ENCODE results near the gene EXOC5. TPM values are rescaled to one million over a fixed set of nuclear protein-coding genes. Genes with fewer than 3 reads are reported as not detected.
A peak's percentile ranks its signal among the peaks of the same experiment; 100 is the strongest.
"Not testable (repeated sequence)": the region's sequence is repeated elsewhere in the genome, so short reads cannot be mapped to it uniquely, and the experiment has no call there.

Gene EXOC5
- total RNA-seq, 1 donor: 87.4 TPM

DNA sequence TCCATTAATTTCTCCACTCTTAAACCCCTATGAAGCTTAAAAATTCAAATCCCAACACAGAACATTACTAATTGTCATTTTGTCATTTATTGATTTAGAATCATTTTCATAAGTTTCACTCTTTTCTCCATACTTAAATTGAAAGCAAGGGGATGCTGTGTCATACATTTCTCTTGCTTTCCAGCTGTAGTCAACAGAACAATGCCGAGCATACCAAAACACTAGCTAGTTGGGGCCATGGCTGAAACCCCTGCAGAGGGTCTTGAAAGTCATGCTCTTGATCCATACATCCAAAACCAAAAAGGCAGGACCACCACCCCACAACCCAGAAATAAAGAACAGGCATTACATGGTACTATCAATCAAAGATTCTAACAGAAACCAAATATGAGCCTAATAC lies 9.0 kb downstream of the EXOC5 start:
- TF ChIP-seq, protein P1, sequence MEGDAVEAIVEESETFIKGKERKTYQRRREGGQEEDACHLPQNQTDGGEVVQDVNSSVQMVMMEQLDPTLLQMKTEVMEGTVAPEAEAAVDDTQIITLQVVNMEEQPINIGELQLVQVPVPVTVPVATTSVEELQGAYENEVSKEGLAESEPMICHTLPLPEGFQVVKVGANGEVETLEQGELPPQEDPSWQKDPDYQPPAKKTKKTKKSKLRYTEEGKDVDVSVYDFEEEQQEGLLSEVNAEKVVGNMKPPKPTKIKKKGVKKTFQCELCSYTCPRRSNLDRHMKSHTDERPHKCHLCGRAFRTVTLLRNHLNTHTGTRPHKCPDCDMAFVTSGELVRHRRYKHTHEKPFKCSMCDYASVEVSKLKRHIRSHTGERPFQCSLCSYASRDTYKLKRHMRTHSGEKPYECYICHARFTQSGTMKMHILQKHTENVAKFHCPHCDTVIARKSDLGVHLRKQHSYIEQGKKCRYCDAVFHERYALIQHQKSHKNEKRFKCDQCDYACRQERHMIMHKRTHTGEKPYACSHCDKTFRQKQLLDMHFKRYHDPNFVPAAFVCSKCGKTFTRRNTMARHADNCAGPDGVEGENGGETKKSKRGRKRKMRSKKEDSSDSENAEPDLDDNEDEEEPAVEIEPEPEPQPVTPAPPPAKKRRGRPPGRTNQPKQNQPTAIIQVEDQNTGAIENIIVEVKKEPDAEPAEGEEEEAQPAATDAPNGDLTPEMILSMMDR (IDR thresholded peaks at IDR 0.05; ENCODE audit: insufficient read depth, low read length): no peak
- DNase-seq (ENCODE audit: low read depth): no peak
- H3K4me3 ChIP-seq (ENCODE audit: low read depth, low read length): no peak overlapping the region

DNA sequence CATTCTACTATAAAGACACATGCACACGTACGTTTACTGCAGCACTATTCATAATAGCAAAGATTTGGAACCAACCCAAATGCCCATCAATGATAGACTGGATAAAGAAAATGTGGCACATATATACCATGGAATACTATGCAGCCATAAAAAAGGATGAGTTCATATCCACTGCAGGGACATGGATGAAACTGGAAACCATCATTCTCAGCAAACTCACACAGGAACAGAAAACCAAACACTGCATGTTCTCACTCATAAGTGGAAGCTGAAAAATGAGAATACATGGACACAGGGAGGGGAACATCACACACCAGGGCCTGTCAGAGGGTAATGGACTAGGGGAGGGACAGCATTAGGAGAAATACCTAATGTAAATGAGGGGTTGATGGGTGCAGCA lies 10.5 kb downstream of the EXOC5 start:
- not testable (repeated sequence) for H3K4me3 ChIP-seq (ENCODE audit: low read depth, low read length); DNase-seq (ENCODE audit: low read depth)

DNA sequence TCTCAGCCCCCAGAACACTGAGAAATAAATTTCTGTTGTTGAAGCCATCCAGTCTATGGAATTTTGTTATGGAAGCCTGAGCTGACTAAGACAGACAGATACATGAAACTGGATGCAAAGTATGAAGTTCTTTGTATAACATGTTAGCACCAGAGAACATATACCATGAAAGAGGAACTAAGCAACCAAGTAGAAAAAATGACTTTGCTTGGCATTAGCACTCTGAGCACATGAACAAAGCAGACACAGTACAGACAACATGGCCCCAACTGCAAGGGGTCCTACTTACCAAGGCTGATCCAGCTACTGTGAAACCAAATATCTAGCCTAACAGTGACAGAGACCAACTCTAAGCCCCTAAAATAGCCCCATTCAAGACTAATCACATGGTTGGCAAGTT lies 13.8 kb downstream of the EXOC5 start:
- H3K4me3 ChIP-seq (ENCODE audit: low read depth, low read length): no peak overlapping the region
- DNase-seq (ENCODE audit: low read depth): no peak
- TF ChIP-seq, protein P1 (IDR thresholded peaks at IDR 0.05; ENCODE audit: insufficient read depth, low read length): no peak

DNA sequence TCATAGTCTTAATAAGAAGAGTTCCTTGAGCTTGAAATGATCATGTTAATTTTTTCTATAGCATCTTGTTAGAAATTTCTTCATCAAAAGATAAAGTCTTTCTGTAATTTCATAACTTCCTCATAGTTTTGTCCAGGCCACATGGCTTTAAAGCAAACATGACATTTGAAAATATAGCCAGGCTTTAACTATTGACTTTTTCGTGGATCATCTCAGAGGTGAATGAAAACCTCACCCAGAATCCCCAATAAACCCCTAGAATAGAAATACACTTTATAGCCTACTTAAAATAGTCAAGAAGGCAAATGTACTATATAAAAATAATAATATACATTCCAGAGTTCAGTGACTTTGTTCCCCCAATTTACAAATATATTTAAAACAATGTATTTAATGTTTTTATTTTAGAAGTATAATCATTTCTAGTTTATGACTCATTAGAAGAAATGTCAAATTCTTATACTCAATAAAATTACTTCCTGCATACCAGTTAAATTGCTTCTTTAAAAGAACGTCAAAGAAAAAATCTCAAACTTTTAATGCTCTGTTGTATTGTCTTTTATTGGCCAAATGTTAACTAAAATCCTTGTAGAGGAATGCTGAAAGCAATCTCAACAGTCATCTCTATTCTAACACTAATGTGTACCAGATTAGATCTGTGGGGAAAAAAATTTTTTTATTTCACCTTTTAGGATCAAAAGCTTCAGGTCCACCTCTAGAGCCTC lies 21.6 kb downstream of the EXOC5 start:
- peak; percentile 5 for DNase-seq (ENCODE audit: low read depth)
- H3K4me3 ChIP-seq (ENCODE audit: low read depth, low read length): no peak overlapping the region

DNA sequence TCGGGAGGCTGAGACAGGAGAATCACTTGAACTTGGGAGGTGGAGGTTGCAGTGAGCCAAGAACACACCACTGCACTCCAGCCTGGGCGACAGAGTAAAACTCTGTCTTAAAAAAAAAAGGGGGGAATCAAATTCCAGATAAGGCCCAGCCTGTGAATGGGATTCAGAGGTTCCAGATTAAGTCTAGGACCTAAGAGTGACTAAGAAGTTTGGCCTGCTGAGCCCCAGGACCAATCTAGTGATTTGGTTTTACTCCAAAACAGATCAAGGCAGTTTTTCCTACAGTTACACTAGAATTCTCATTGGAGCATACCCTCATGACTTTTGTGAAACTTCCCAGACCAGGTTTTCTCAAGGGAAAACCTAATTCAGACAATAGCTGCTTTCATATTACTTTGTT lies 22.8 kb downstream of the EXOC5 start:
- TF ChIP-seq, protein P1 (IDR thresholded peaks at IDR 0.05; ENCODE audit: insufficient read depth, low read length): no peak
- H3K4me3 ChIP-seq (ENCODE audit: low read depth, low read length): no peak overlapping the region
- peak; percentile 34 for DNase-seq (ENCODE audit: low read depth)

More for the DNA sequence above, 21.6 kb downstream of the EXOC5 start:
- TF ChIP-seq, protein P1 (IDR thresholded peaks at IDR 0.05; ENCODE audit: insufficient read depth, low read length): no peak

DNA sequence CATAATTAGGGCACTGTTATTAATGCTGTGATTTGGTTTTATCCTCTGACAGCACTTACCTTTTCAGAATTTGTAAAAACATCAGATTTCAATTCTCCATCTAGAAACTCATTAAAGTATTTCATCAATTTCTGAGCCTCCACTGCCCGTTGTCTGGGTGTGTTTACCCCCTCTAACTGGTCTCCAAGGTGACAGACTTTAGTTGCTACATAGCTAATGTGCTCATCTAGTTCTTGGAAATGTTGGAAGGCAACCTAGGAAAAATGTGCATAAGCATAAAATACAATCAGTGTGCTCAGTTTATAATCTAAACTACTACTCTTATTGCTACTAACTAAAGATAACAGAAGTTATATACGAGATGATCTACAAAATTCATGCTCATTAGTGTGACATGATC lies 24.6 kb downstream of the EXOC5 start:
- TF ChIP-seq, protein P1 (IDR thresholded peaks at IDR 0.05; ENCODE audit: insufficient read depth, low read length): no peak
- no peak overlapping the region for H3K4me3 ChIP-seq (ENCODE audit: low read depth, low read length)

DNA sequence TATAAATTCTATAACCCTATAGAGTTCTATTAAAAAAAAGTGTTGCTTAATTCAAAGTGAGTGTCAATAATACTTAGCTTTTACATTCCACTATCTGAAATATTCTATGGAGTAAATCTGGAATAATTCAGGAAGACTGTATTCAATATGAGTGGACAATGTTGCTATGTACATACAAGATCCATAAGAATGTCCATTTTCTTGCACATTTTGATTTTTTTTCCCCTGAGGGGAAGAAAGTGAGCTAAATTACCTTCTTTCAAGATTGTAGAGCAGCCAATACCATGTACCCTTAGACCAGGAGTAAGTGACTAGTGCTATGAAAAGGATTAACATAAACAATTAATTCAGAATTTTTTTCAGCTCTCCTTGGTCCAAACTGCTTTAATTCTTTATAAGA lies 25.4 kb downstream of the EXOC5 start:
- TF ChIP-seq, protein P1 (IDR thresholded peaks at IDR 0.05; ENCODE audit: insufficient read depth, low read length): no peak
- DNase-seq (ENCODE audit: low read depth): no peak
- H3K4me3 ChIP-seq (ENCODE audit: low read depth, low read length): no peak overlapping the region

More for the DNA sequence above, 24.6 kb downstream of the EXOC5 start:
- peak; percentile 7 for DNase-seq (ENCODE audit: low read depth)

DNA sequence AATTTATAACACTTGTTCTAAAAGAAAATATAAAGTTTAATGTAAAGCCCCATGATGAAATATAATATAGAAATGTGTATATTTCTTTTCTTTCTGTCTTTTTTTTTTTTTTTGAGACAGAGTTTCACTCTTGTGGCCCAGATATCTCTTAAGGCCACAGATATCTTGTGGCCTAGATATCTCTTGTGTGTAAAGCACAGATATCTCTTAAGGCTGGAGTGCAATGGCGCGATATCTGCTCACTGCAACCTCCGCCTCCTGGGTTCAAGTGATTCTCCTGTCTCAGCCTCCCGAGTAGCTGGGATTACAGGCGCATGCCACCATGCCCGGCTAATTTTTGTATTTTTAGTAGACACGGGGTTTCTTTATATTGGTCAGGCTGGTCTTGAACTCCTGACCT lies 28.6 kb downstream of the EXOC5 start:
- not testable (repeated sequence) for DNase-seq (ENCODE audit: low read depth); H3K4me3 ChIP-seq (ENCODE audit: low read depth, low read length)

All from fibroblast of the aortic adventitia (primary cell).